ENCODE results near the gene PHF23.

Gene PHF23

GRCh38 chr17:7239091-7240027 is at the start of gene PHF23:
Gene PHF23 (minus strand): TSS chr17:7239457. CDS start chr17:7239279, 178 bp downstream.
- peak; percentile 99 for DNase-seq

- no peak for DNase-seq
Observed at GRCh38 chr17:7285679-7286078, 46.4 kb upstream of the PHF23 start.

- no peak for DNase-seq
Observed at GRCh38 chr17:7284911-7285310, 45.7 kb upstream of the PHF23 start.

- no peak for DNase-seq
Observed at GRCh38 chr17:7283471-7284216, 44.4 kb upstream of the PHF23 start.

- DNase-seq = no peak
Observed at GRCh38 chr17:7282752-7283321, 43.6 kb upstream of the PHF23 start.

GRCh38 chr17:7281953-7282751 is 42.9 kb upstream of the PHF23 start:
- DNase-seq = no peak

GRCh38 chr17:7281074-7281952 is 42.1 kb upstream of the PHF23 start, which contains the start of gene SLC2A4:
Gene SLC2A4 (plus strand): TSS chr17:7281718. CDS start chr17:7281935, 217 bp downstream.
- DNase-seq = peak; percentile 91

GRCh38 chr17:7280519-7281073 is 41.3 kb upstream of the PHF23 start:
- DNase-seq = peak; percentile 71

- DNase-seq = no peak
Observed at GRCh38 chr17:7279448-7279847, 40.2 kb upstream of the PHF23 start.

- no peak for DNase-seq
Observed at GRCh38 chr17:7266784-7267183, 27.5 kb upstream of the PHF23 start.

- DNase-seq = no peak
Observed at GRCh38 chr17:7263801-7264078, 24.5 kb upstream of the PHF23 start.

- no peak for DNase-seq
Observed at GRCh38 chr17:7262935-7263800, 23.9 kb upstream of the PHF23 start.

- no peak for DNase-seq
Observed at GRCh38 chr17:7262192-7262934, 23.1 kb upstream of the PHF23 start, which contains the start of gene CLDN7. Gene CLDN7 (minus strand): TSS chr17:7262478. CDS start chr17:7262043, 435 bp downstream.

- DNase-seq = no peak
Observed at GRCh38 chr17:7261379-7262191, 22.3 kb upstream of the PHF23 start.

- no peak for DNase-seq
Observed at GRCh38 chr17:7260651-7261378, 21.6 kb upstream of the PHF23 start.

- no peak for DNase-seq
Observed at GRCh38 chr17:7260151-7260550, 20.9 kb upstream of the PHF23 start.

GRCh38 chr17:7259555-7259889 is 20.3 kb upstream of the PHF23 start:
- no peak for DNase-seq

All from NCI-H226 (cell line).